ENCODE measurements around the gene WNT1. TPM values are rescaled to one million over a fixed set of nuclear protein-coding genes. Genes with fewer than 3 reads are reported as not detected.

The WNT1 gene
- total RNA-seq, 4 donors from 2014 or later = not detected

DNA sequence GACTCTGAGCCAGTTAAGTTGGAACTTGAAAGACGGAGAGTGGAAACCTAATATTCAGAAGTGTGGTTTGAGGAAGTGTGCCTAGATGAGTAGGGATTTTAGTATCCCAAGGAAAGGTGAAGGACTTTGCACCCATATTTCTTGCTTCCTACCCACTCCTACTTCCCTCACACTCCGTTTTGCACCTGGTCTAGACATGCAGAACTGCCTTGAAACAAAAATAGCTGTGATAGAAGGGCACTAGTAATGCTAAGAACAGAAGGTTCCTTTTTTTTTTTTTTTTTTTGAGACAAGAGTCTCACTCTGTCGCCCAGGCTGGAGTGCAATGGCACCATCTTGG lies 20.1 kb upstream of the WNT1 start:
- H3K4me1 ChIP-seq = peaks cover 17 to 26% of the 10 kb centered on the region in 2 donors
- no peak overlapping the region for H3K4me3 ChIP-seq (replicated peaks in 1 of 3)
- intact Hi-C loops (cut with DNase I) = no loop called here
- 14 to 28% methylated on average over 3 of the region's 3 CpGs for WGBS, 2 donors
- TF ChIP-seq CTCF (IDR thresholded peaks at IDR 0.05) (no peak), POLR2A (IDR thresholded peaks at IDR 0.05) (no peak)
- no peaks in the 10 kb centered on the region for H3K27me3 ChIP-seq
- no peak for DNase-seq
- no peaks in the 10 kb centered on the region for H3K9me3 ChIP-seq
- H3K36me3 ChIP-seq = peaks cover 0 to under 1% of the 10 kb centered on the region in 2 donors
- no peak overlapping the region for H3K27ac ChIP-seq

GRCh38 chr12:48960834-48961233 lies 17.3 kb upstream of the WNT1 start:
- WGBS, 2 donors = 60 to 69% methylated on average over 3 of the region's 3 CpGs
- intact Hi-C loops (cut with DNase I) = no loop called here
- Histone ChIP-seq H3K27ac (no peak overlapping the region), H3K4me1 (peaks cover 3 to 10% of the 10 kb centered on the region in 2 donors), H3K9me3 (no peaks in the 10 kb centered on the region), H3K27me3 (no peaks in the 10 kb centered on the region), H3K4me3 (replicated peaks in 1 of 3) (no peak overlapping the region), H3K36me3 (no peaks in the 10 kb centered on the region)
- no peak for DNase-seq
- TF ChIP-seq CTCF (IDR thresholded peaks at IDR 0.05) (no peak), POLR2A (IDR thresholded peaks at IDR 0.05) (no peak)

GRCh38 chr12:48961331-48961730 lies 16.8 kb upstream of the WNT1 start:
- 47 to 56% methylated on average over 4 of the region's 4 CpGs for WGBS, 2 donors
- peaks cover 0 to 5% of the 10 kb centered on the region in 2 donors for H3K4me1 ChIP-seq
- DNase-seq = no peak
- H3K4me3 ChIP-seq (replicated peaks in 1 of 3) = no peak overlapping the region
- no peaks in the 10 kb centered on the region for H3K27me3 ChIP-seq
- no peak for TF ChIP-seq POLR2A (IDR thresholded peaks at IDR 0.05)
- TF ChIP-seq CTCF (IDR thresholded peaks at IDR 0.05) = no peak
- H3K36me3 ChIP-seq = no peaks in the 10 kb centered on the region
- H3K27ac ChIP-seq = no peak overlapping the region
- no peaks in the 10 kb centered on the region for H3K9me3 ChIP-seq
- intact Hi-C loops (cut with DNase I) = no loop called here

DNA sequence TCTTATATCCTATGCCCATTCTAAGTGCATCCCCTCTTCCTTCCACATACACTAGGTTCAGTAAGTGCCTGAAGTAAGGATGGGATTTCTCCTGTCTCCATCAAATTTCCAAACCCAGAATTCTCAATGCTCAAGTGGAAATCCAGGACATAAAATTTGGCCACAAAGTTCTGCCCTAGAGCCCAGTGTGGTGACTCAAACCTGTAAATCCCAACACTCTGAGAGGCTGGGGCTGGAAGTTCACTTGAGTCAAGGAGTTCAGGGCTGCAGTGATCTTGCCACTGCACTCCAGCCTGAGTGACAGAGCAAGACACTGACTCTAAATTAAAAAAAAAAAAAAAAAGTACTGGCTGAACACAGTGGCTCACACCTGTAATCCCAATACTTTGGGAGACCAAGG lies 16.3 kb upstream of the WNT1 start:
- intact Hi-C loops (cut with DNase I) = no loop called here
- Histone ChIP-seq H3K9me3 (no peaks in the 10 kb centered on the region), H3K4me3 (replicated peaks in 1 of 3) (no peak overlapping the region), H3K27ac (no peak overlapping the region), H3K4me1 (peaks cover 0 to 5% of the 10 kb centered on the region in 2 donors), H3K27me3 (no peaks in the 10 kb centered on the region), H3K36me3 (no peaks in the 10 kb centered on the region)
- no peak for DNase-seq
- TF ChIP-seq CTCF (IDR thresholded peaks at IDR 0.05) = no peak
- no peak for TF ChIP-seq POLR2A (IDR thresholded peaks at IDR 0.05)

DNA sequence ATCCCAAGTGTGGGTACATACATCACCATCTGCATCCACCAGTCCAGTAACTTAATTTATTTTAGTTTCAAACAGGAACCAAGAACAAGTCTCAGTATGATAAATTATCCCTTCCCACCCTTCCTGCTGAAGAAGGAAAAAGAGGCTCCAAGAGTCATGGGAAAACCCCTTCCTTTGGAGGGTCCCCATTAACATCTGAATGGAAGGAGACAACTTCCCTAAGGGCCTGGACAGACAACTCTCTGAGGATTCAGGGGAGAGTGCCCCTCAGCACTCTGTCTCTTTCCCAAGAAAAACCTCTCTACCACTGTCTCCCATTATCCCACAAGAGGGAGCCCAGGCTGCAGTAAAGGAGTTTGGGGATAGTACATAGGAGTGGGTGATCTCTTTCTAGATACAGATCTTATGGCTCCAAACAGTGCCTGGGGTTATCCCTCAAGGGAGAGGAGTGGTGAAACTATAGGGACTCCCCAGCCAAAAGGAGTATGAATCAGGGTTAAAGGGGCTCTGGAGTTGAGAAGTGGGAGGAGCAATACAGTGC lies 12.8 kb upstream of the WNT1 start:
- no peak overlapping the region for H3K4me3 ChIP-seq (replicated peaks in 1 of 3)
- no peaks in the 10 kb centered on the region for H3K9me3 ChIP-seq
- H3K27me3 ChIP-seq = peaks cover 11% of the 10 kb centered on the region
- intact Hi-C loops (cut with DNase I) = no loop called here
- no peak for DNase-seq
- TF ChIP-seq CTCF (IDR thresholded peaks at IDR 0.05) (no peak), POLR2A (IDR thresholded peaks at IDR 0.05) (no peak)
- no peak overlapping the region for H3K27ac ChIP-seq
- peaks cover 9 to 10% of the 10 kb centered on the region in 2 donors for H3K4me1 ChIP-seq
- H3K36me3 ChIP-seq = no peaks in the 10 kb centered on the region
